Liver (tissue), 9 donors: ENCODE measurements around the gene PLXNA2. TPM values are rescaled to one million over a fixed set of nuclear protein-coding genes. Genes with fewer than 3 reads are reported as not detected.

ENCODE experiments used
- DNase-seq: peaks from one replicate; pipeline ENCODE4 v3.0.0-alpha.2; 2017; ENCODE audit warnings: low spot score
- H3K27ac ChIP-seq, 2 donors: one replicate each; pipeline ENCODE4 v1.7.0; 2013; ENCODE audit warnings: inconsistent platforms in 2 of 2, low read length in 2 of 2, control low read depth in 1 of 2, low read depth in 1 of 2, mild to moderate bottlenecking in 1 of 2
- H3K27me3 ChIP-seq, 4 donors: one replicate each; pipeline versions ENCODE4 v1.6.1 to v1.7.0; 2013; ENCODE audit warnings: low read length in 3 of 4, inconsistent platforms in 1 of 4, mild to moderate bottlenecking in 1 of 4, moderate library complexity in 1 of 4; ENCODE audit not compliant: control insufficient read depth in 4 of 4, insufficient read depth in 4 of 4
- H3K36me3 ChIP-seq, 4 donors: one replicate each; pipeline versions ENCODE4 v1.6.1 to v1.7.0; 2013; ENCODE audit warnings: low read length in 3 of 4, mild to moderate bottlenecking in 3 of 4, low read depth in 1 of 4, moderate library complexity in 1 of 4; ENCODE audit not compliant: control insufficient read depth in 4 of 4, insufficient read depth in 3 of 4
- H3K4me1 ChIP-seq, 4 donors: one replicate each; pipeline versions ENCODE4 v1.6.1 to v1.7.0; 2013; ENCODE audit warnings: low read length in 3 of 4, mild to moderate bottlenecking in 3 of 4, moderate library complexity in 1 of 4; ENCODE audit not compliant: control insufficient read depth in 4 of 4, insufficient read depth in 4 of 4
- H3K4me3 ChIP-seq, 3 donors: one replicate each; pipeline versions ENCODE4 v1.6.1 to v1.7.0; 2013; ENCODE audit warnings: low read length in 3 of 3, control low read depth in 1 of 3, low read depth in 1 of 3, mild to moderate bottlenecking in 1 of 3
- H3K9ac ChIP-seq, 2 donors: one replicate each; pipeline ENCODE4 v1.7.0; 2013; ENCODE audit warnings: low read length in 2 of 2, mild to moderate bottlenecking in 2 of 2, moderate library complexity in 2 of 2, control low read depth in 1 of 2, low read depth in 1 of 2
- H3K9me3 ChIP-seq, 4 donors: one replicate each; pipeline versions ENCODE4 v1.6.1 to v1.7.0; 2013; ENCODE audit warnings: low read length in 3 of 4; ENCODE audit not compliant: control insufficient read depth in 4 of 4
- ATF3 ChIP-seq: IDR thresholded peaks from 2 replicates; pipeline ENCODE4 v1.6.1; 2016; ENCODE audit warnings: antibody characterized with exemption
- FOXA1 ChIP-seq: IDR thresholded peaks from 2 replicates; pipeline ENCODE4 v1.6.1; 2016; ENCODE audit warnings: antibody characterized with exemption
- FOXA2 ChIP-seq: IDR thresholded peaks from 2 replicates; pipeline ENCODE4 v1.6.1; 2016; ENCODE audit warnings: antibody characterized with exemption
- HNF4A ChIP-seq, 2 donors: conservative IDR thresholded peaks; 2 replicates each; pipeline ENCODE4 v1.6.1; 2016; ENCODE audit warnings: antibody characterized with exemption in 2 of 2, mild to moderate bottlenecking in 2 of 2
- HNF4G ChIP-seq: IDR thresholded peaks from 2 replicates; pipeline ENCODE4 v1.6.1; 2016; ENCODE audit warnings: antibody characterized with exemption
- JUND ChIP-seq, 2 donors: IDR thresholded peaks; 2 replicates each; pipeline ENCODE4 v1.6.1; 2016; ENCODE audit warnings: antibody characterized with exemption in 2 of 2
- MAX ChIP-seq: IDR thresholded peaks from 2 replicates; pipeline ENCODE4 v1.6.1; 2016; ENCODE audit warnings: antibody characterized with exemption
- RAD21 ChIP-seq, 2 donors: IDR thresholded peaks; 2 replicates each; pipeline ENCODE4 v1.6.1; 2016; ENCODE audit warnings: antibody characterized with exemption in 2 of 2, mild to moderate bottlenecking in 2 of 2
- RXRA ChIP-seq, 2 donors: IDR thresholded peaks; 2 replicates each; pipeline ENCODE4 v1.6.1; 2017 to 2018; ENCODE audit warnings: antibody characterized with exemption in 2 of 2, mild to moderate bottlenecking in 1 of 2
- SP1 ChIP-seq: IDR thresholded peaks from 2 replicates; pipeline ENCODE4 v1.6.1; 2018; ENCODE audit warnings: antibody characterized with exemption, mild to moderate bottlenecking
- TAF1 ChIP-seq: conservative IDR thresholded peaks from 2 replicates; pipeline ENCODE4 v1.6.1; 2016; ENCODE audit warnings: antibody characterized with exemption, mild to moderate bottlenecking
- YY1 ChIP-seq: IDR thresholded peaks from 2 replicates; pipeline ENCODE4 v1.6.1; 2016; ENCODE audit warnings: antibody characterized with exemption, mild to moderate bottlenecking
- WGBS: extraction: QIAGEN DNeasy Blood & Tissue Kit; methylation state at CpG from one replicate; pipeline ENCODE4 v1.1.7; 2013; 5-methylcytosine and 5-hydroxymethylcytosine counted together
- polyA plus RNA-seq, 2 donors: library from polyadenylated mRNA; stranded (reverse) in 1 of 2; unstranded in 1 of 2; fragments of 200-250 nt in 1 of 2; fragments of >200 nt in 1 of 2; fragmentation: Nextera tagmentation in 1 of 2; extraction: Ambion mirVana in 1 of 2; gene quantifications; one replicate each; pipeline versions ENCODE4 v1.2.1 to v1.2.3, GENCODE V29; 2013 to 2015
- total RNA-seq, 2 donors: library from RNA; depleted of rRNA; stranded (reverse); fragments of >200 nt; gene quantifications; one replicate each; pipeline ENCODE4 v1.2.3, GENCODE V29; 2014
- TF ChIP-seq, protein P1 (sequence below): IDR thresholded peaks from 2 replicates; pipeline ENCODE4 v1.6.1; 2016; ENCODE audit warnings: antibody characterized with exemption
- TF ChIP-seq, protein P2 (sequence below): IDR thresholded peaks from 2 replicates; pipeline ENCODE4 v1.6.1; 2016; ENCODE audit warnings: antibody characterized with exemption, mild to moderate bottlenecking
- TF ChIP-seq, protein P3 (sequence below): fragments of 150-350 bp; IDR thresholded peaks from 2 replicates; pipeline ENCODE4 v1.5.1; 2017; ENCODE audit warnings: improper control_type of control experiment, low read depth, low read length; ENCODE audit not compliant: missing input control
- donor health status: healthy.
- donor health status: healthy.
- donor health status: healthy.
- donor health status: healthy.
- donor health status: healthy.

PLXNA2 gene
- total and polyA plus RNA-seq, 4 donors: 1.8 to 9.2 (median 2.8) TPM

DNA sequence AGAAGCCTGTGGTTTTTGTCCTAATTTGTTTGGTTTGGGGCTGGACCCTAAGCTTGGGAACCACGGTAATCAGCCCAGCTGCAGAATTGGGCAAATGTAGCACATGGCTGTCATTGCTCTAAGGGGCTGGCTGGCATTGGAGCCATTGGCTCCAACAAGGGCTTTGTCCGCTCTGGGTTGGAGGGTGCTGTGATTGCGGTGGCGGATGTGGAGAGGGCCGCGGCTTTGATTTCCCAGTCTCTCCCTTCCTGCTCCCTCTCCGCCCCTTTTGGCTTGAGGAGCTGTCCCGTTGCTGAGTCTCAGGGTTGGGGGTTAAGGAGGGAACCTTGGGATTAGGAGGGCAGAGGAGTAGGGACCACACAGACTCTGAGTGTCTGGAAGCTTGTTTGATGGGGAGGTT, 241.5 kb downstream of the PLXNA2 start:
- H3K4me1 ChIP-seq: peaks cover 0 to under 1% (median 0%) of the 10 kb centered on the region in 4 donors
- H3K27ac ChIP-seq: no peak overlapping the region
- no peaks in the 10 kb centered on the region for H3K36me3 ChIP-seq
- TF ChIP-seq HNF4A (conservative IDR thresholded peaks at IDR 0.05) (no peak), SP1 (no peak), YY1 (no peak), ATF3 (no peak), JUND (IDR thresholded peaks at IDR 0.05) (no peak), RXRA (IDR thresholded peaks at IDR 0.05) (no peak), RAD21 (IDR thresholded peaks at IDR 0.05) (no peak), HNF4G (no peak)
- TF ChIP-seq, protein P1, sequence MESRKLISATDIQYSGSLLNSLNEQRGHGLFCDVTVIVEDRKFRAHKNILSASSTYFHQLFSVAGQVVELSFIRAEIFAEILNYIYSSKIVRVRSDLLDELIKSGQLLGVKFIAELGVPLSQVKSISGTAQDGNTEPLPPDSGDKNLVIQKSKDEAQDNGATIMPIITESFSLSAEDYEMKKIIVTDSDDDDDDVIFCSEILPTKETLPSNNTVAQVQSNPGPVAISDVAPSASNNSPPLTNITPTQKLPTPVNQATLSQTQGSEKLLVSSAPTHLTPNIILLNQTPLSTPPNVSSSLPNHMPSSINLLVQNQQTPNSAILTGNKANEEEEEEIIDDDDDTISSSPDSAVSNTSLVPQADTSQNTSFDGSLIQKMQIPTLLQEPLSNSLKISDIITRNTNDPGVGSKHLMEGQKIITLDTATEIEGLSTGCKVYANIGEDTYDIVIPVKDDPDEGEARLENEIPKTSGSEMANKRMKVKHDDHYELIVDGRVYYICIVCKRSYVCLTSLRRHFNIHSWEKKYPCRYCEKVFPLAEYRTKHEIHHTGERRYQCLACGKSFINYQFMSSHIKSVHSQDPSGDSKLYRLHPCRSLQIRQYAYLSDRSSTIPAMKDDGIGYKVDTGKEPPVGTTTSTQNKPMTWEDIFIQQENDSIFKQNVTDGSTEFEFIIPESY: no peak
- TF ChIP-seq, protein P2, sequence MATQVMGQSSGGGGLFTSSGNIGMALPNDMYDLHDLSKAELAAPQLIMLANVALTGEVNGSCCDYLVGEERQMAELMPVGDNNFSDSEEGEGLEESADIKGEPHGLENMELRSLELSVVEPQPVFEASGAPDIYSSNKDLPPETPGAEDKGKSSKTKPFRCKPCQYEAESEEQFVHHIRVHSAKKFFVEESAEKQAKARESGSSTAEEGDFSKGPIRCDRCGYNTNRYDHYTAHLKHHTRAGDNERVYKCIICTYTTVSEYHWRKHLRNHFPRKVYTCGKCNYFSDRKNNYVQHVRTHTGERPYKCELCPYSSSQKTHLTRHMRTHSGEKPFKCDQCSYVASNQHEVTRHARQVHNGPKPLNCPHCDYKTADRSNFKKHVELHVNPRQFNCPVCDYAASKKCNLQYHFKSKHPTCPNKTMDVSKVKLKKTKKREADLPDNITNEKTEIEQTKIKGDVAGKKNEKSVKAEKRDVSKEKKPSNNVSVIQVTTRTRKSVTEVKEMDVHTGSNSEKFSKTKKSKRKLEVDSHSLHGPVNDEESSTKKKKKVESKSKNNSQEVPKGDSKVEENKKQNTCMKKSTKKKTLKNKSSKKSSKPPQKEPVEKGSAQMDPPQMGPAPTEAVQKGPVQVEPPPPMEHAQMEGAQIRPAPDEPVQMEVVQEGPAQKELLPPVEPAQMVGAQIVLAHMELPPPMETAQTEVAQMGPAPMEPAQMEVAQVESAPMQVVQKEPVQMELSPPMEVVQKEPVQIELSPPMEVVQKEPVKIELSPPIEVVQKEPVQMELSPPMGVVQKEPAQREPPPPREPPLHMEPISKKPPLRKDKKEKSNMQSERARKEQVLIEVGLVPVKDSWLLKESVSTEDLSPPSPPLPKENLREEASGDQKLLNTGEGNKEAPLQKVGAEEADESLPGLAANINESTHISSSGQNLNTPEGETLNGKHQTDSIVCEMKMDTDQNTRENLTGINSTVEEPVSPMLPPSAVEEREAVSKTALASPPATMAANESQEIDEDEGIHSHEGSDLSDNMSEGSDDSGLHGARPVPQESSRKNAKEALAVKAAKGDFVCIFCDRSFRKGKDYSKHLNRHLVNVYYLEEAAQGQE: no peak
- no peaks in the 10 kb centered on the region for H3K27me3 ChIP-seq
- DNase-seq: no peak
- no peak overlapping the region for H3K4me3 ChIP-seq
- no peak overlapping the region for H3K9ac ChIP-seq
- 86% methylated on average over 8 of the region's 8 CpGs for WGBS
- H3K9me3 ChIP-seq: peaks cover 0 to 3% (median 0%) of the 10 kb centered on the region in 4 donors

DNA sequence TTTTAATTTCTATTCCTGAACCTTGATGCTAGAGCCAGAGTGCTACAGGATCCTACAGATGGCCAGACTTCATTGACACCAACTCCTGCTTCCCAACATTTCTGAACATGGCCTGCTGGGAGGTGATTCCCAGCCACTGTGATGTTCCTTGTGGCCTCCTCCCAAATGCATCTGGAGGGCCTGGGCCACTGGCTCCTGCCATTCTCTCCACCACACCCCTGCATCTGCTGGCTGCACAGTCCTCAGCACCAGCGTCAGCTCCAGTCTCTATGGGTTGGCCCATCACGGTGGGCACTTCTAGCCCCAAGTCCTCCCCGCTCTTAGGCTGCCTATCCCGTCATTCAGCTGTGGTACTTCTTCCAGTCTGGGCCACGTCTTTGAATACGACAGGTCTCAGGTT, 242.1 kb downstream of the PLXNA2 start:
- no peak for TF ChIP-seq YY1
- TF ChIP-seq FOXA1: no peak
- TF ChIP-seq FOXA2: no peak
- no peak for TF ChIP-seq RXRA (IDR thresholded peaks at IDR 0.05)
- no peak for TF ChIP-seq TAF1
- TF ChIP-seq SP1: no peak
- TF ChIP-seq JUND (IDR thresholded peaks at IDR 0.05): no peak
- peak; percentile 22 for DNase-seq
- H3K36me3 ChIP-seq: no peaks in the 10 kb centered on the region
- H3K9ac ChIP-seq: no peak overlapping the region
- no peak overlapping the region for H3K27ac ChIP-seq
- 97% methylated on average over 6 of the region's 6 CpGs for WGBS
- no peaks in the 10 kb centered on the region for H3K27me3 ChIP-seq
- H3K4me1 ChIP-seq: peaks cover 0 to 3% (median 0%) of the 10 kb centered on the region in 4 donors
- H3K4me3 ChIP-seq: no peak overlapping the region
- peaks cover 0 to 3% (median 0%) of the 10 kb centered on the region in 4 donors for H3K9me3 ChIP-seq

- H3K4me3 ChIP-seq: no peak overlapping the region
- peaks cover 0 to 3% (median 0%) of the 10 kb centered on the region in 4 donors for H3K4me1 ChIP-seq
- no peaks in the 10 kb centered on the region for H3K9me3 ChIP-seq
- no peaks in the 10 kb centered on the region for H3K27me3 ChIP-seq
- H3K9ac ChIP-seq: no peak overlapping the region
- WGBS: 81% methylated on average over 4 of the region's 4 CpGs
- H3K36me3 ChIP-seq: no peaks in the 10 kb centered on the region
- no peak for DNase-seq
- H3K27ac ChIP-seq: no peak overlapping the region
- TF ChIP-seq RXRA (IDR thresholded peaks at IDR 0.05) (no peak), RAD21 (IDR thresholded peaks at IDR 0.05) (no peak), JUND (IDR thresholded peaks at IDR 0.05) (no peak), FOXA2 (no peak), SP1 (no peak), ATF3 (no peak), HNF4G (no peak), FOXA1 (no peak), MAX (no peak), HNF4A (conservative IDR thresholded peaks at IDR 0.05) (no peak), TAF1 (no peak)
- TF ChIP-seq, protein P2: no peak
- TF ChIP-seq, protein P3, sequence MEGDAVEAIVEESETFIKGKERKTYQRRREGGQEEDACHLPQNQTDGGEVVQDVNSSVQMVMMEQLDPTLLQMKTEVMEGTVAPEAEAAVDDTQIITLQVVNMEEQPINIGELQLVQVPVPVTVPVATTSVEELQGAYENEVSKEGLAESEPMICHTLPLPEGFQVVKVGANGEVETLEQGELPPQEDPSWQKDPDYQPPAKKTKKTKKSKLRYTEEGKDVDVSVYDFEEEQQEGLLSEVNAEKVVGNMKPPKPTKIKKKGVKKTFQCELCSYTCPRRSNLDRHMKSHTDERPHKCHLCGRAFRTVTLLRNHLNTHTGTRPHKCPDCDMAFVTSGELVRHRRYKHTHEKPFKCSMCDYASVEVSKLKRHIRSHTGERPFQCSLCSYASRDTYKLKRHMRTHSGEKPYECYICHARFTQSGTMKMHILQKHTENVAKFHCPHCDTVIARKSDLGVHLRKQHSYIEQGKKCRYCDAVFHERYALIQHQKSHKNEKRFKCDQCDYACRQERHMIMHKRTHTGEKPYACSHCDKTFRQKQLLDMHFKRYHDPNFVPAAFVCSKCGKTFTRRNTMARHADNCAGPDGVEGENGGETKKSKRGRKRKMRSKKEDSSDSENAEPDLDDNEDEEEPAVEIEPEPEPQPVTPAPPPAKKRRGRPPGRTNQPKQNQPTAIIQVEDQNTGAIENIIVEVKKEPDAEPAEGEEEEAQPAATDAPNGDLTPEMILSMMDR: no peak
These were observed 243.7 kb downstream of the PLXNA2 start for GRCh38 chr1:208000504-208000903.
